ENCODE results near the gene IMMP2L. TPM values are rescaled to one million over a fixed set of nuclear protein-coding genes. Genes with fewer than 3 reads are reported as not detected.
"Not testable (repeated sequence)": the region's sequence is repeated elsewhere in the genome, so short reads cannot be mapped to it uniquely, and the experiment has no call there.

The IMMP2L gene
- total RNA-seq (2014; rRNA removed; shearing (Covaris generic)), result 22.9 and 28.7 TPM in 2 replicates

GRCh38 chr7:111561904-111562732, at the start of gene IMMP2L:
TSS of gene IMMP2L (minus strand) at chr7:111562492.
- peak; percentile 89 for DNase-seq (ENCODE audit: low spot score)
- in situ Hi-C loops (cut with HindIII; ENCODE audit: low sequenced_read_pairs), result no loop called here

DNA sequence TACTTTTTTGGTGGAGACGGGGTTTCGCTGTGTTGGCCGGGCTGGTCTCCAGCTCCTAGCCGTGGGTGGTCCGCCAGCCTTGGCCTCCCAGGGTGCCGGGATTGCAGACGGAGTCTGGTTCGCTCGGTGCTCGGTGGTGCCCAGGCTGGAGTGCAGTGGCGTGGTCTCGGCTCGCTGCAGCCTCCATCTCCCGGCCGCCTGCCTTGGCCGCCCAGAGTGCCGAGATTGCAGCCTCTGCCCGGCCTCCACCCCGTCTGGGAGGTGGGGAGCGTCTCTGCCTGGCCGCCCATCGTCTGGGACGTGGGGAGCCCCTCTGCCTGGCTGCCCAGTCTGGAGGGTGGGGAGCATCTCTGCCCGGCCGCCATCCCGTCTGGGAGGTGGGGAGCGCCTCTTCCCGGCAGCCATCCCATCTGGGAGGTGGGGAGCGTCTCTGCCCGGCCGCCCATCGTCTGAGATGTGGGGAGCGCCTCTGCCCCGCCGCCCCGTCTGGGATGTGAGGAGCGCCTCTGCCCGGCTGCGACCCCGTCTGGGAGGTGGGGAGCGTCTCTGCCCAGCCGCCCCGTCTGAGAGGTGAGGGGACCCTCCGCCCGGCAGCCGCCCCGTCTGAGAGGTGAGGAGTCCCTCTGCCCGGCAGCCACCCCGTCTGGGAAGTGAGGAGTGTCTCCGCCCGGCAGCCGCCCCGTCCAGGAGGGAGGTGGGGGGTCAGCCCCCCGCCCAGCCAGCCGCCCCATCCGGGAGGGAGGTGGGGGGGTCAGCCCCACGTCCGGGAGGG, 47.4 kb upstream of the IMMP2L start:
- DNase-seq (ENCODE audit: low spot score); in situ Hi-C loops (cut with HindIII; ENCODE audit: low sequenced_read_pairs): not testable (repeated sequence)

GRCh38 chr7:111607621-111608020, 45.3 kb upstream of the IMMP2L start:
- in situ Hi-C loops (cut with HindIII; ENCODE audit: low sequenced_read_pairs), result no loop called here
- DNase-seq (ENCODE audit: low spot score), result no peak

GRCh38 chr7:111605246-111605645, 43.0 kb upstream of the IMMP2L start:
- no peak for DNase-seq (ENCODE audit: low spot score)
- in situ Hi-C loops (cut with HindIII; ENCODE audit: low sequenced_read_pairs), result no loop called here

- no peak for DNase-seq (ENCODE audit: low spot score)
- in situ Hi-C loops (cut with HindIII; ENCODE audit: low sequenced_read_pairs), result no loop called here
Observed at GRCh38 chr7:111600091-111600490, 37.8 kb upstream of the IMMP2L start.

GRCh38 chr7:111595780-111596179, 33.5 kb upstream of the IMMP2L start:
- in situ Hi-C loops (cut with HindIII; ENCODE audit: low sequenced_read_pairs), result no loop called here
- DNase-seq (ENCODE audit: low spot score), result no peak

DNA sequence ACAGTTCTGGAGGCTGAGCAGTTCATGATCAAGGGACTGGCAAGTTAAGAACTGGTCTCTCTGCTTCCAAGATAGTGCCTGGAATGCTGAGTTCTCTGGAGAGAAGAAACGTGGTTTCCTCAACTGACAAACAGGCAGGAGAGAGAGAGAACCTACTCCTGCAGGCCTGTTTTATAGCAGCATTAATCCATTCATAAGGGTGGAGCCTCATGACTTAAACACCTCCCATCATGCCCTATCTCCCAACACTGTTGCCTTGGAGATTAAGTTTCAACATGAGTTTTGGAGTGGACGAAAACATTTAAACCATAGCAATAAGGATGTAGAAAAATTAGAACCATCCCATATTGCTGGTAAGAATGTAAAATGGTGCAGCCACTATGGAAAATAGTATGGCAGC, 32.3 kb upstream of the IMMP2L start:
- in situ Hi-C loops (cut with HindIII; ENCODE audit: low sequenced_read_pairs), result no loop called here

GRCh38 chr7:111593343-111593742, 31.1 kb upstream of the IMMP2L start:
- DNase-seq (ENCODE audit: low spot score), result no peak
- in situ Hi-C loops (cut with HindIII; ENCODE audit: low sequenced_read_pairs), result no loop called here

More for the DNA sequence above, 32.3 kb upstream of the IMMP2L start:
- no peak for DNase-seq (ENCODE audit: low spot score)

- DNase-seq (ENCODE audit: low spot score), result no peak
- in situ Hi-C loops (cut with HindIII; ENCODE audit: low sequenced_read_pairs), result no loop called here
Observed at GRCh38 chr7:111588065-111588433, 25.8 kb upstream of the IMMP2L start.

- no peak for DNase-seq (ENCODE audit: low spot score)
- in situ Hi-C loops (cut with HindIII; ENCODE audit: low sequenced_read_pairs), result no loop called here
Observed at GRCh38 chr7:111587410-111588064, 25.2 kb upstream of the IMMP2L start.

DNA sequence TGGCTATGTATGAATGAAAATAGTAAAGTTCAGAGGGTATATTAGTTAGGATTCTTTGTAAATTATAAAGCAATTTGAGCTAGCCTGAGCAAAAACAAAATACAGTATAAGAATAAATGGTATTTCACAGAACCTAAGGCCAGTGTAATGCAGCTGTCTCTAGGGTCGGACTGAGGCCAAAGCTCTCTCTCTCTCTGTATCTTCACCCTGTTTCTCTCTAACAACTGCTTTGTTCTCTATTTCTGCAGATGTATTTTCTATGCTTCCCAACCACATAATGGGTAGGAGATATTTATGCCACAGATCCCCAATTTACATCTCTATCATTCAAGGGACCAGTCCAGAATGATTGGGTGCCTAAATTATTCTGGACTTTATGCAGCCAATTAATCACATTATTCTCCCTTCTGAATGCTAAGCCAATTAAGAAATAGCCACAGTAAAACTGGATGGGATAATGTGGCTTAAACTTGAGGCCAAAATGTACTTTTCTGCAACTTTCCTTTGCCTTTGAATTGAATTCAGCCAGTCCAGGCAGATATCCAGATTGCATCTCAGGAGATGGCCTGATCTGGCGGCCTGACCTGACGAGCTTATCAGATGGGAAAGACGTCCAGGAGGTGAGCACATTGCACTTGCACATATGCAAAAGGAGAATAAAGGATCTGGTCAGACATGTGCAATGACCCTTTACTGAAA, 24.6 kb upstream of the IMMP2L start:
- DNase-seq (ENCODE audit: low spot score), result no peak
- in situ Hi-C loops (cut with HindIII; ENCODE audit: low sequenced_read_pairs), result no loop called here

DNA sequence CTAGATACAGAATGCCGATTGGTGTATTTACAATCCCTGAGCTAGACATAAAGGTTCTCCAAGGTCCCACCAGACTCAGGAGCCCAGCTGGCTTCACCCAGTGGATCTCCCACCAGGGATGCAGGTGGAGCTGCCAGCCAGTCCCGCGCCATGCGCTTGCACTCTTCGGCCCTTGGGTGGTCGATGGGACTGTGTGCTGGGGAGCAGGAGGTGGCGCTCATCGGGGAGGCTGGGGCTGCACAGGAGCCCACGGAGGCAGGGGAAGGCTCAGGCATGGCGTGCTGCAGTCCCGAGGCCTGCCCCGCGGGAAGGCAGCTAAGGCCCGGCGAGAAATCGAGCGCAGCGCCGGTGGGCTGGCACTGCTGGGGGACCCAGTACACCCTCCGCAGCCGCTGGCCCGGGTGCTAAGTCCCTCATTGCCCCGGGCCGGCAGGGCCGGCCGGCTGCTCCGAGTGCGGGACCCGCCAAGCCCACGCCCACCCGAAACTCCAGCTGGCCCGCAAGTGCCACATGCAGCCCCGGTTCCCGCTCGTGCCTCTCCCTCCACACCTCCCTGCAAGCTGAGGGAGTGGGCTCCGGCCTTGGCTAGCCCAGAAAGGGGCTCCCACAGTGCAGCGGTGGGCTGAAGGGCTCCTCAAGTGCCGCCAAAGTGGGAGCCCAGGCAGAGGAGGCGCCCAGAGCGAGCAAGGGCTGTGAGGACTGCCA, 19.6 kb upstream of the IMMP2L start:
- in situ Hi-C loops (cut with HindIII; ENCODE audit: low sequenced_read_pairs); DNase-seq (ENCODE audit: low spot score): not testable (repeated sequence)

DNA sequence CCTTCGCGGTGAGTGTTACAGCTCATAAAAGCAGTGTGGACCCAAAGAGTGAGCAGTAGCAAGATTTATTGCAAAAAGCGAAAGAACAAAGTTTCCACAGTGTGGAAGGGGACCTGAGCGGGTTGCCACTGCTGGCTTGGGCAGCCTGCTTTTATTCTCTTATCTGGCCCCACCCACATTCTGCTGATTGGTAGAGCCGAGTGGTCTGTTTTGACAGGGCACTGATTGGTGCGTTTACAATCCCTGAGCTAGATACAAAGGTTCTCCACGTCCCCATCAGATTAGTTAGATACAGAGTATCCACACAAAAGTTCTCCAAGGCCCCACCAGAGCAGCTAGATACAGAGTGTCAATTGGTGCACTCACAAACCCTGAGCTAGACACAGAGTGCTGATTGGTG, 18.9 kb upstream of the IMMP2L start:
- DNase-seq (ENCODE audit: low spot score); in situ Hi-C loops (cut with HindIII; ENCODE audit: low sequenced_read_pairs): not testable (repeated sequence)

DNA sequence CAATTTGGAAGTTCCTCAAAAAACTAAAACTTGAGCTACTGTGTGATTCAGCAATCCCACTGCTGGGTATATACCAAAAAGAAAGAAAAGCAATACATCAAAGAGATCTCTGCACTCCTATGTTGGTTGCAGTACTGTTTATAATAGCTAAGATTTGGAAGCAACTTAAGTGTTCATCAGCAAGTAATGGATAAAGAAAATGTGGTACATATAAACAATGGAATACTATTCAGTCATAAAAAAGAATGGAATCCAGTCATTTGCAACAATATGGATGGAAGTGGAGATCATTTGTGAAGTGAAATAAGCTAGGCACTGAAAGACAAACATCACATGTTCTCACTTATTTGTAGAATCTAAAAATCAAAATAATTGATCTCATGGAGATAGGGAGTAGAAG, 16.5 kb upstream of the IMMP2L start:
- DNase-seq (ENCODE audit: low spot score), result no peak
- in situ Hi-C loops (cut with HindIII; ENCODE audit: low sequenced_read_pairs), result no loop called here

DNA sequence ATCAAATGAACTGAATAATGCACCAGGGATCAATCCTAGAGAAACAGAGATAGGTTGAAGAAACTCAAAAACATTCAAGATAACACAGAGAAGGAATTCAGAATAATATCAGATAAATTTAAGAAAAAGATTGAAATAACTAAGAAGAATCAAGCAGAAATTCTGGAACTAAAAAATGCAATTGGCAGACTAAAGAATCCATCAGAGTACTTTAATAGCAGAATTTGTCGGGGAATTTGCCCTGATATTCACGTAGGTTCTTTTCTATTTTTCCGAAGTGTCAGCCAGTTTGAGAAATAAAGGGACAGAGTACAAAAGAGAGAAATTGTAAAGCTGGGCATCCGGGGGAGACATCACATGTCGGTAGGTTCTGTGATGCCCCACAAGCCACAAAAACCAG, 9.4 kb upstream of the IMMP2L start:
- no peak for DNase-seq (ENCODE audit: low spot score)
- in situ Hi-C loops (cut with HindIII; ENCODE audit: low sequenced_read_pairs), result no loop called here

GRCh38 chr7:111568870-111569462, 6.7 kb upstream of the IMMP2L start:
- DNase-seq (ENCODE audit: low spot score), result no peak
- in situ Hi-C loops (cut with HindIII; ENCODE audit: low sequenced_read_pairs), result no loop called here

DNA sequence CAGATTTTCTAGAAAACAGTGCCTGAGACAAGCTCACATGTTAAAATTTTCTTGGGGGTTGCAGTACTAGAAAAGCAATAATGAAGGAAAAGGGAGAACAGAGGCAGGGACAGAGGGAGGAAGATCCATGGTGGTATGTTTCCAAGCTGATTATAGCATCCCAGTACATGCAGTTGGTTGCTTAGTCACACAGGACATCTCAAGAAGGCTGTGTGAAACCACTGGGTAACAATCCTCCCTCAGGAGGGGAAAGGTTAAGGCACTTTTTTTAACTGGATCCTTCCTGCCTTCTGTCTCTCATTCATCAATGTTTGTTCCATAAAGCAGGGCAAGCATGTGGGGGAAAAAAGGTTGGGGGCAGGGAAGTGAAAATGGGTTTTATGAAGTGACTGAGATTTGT, 6.1 kb upstream of the IMMP2L start:
- in situ Hi-C loops (cut with HindIII; ENCODE audit: low sequenced_read_pairs), result no loop called here
- no peak for DNase-seq (ENCODE audit: low spot score)

DNA sequence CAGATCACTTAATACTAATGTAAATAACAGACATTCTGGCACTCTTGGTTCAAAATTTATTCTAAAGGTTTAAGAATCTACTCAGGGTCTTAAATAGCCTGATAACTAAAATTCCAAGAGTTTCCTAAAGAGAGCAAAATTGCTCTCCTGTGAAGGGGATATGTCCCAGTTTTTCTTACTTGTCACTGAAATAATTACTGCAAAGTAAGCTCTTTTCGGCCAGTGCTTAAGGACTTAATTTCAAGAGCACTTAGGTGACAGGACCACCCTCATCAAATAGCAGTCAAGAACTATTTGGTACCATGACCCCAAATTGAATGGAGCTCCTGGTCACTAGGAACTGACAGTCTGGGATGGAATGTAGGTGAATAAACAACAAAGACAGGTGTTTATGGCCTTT, 1.8 kb upstream of the IMMP2L start:
- no peak for DNase-seq (ENCODE audit: low spot score)
- in situ Hi-C loops (cut with HindIII; ENCODE audit: low sequenced_read_pairs), result no loop called here

DNA sequence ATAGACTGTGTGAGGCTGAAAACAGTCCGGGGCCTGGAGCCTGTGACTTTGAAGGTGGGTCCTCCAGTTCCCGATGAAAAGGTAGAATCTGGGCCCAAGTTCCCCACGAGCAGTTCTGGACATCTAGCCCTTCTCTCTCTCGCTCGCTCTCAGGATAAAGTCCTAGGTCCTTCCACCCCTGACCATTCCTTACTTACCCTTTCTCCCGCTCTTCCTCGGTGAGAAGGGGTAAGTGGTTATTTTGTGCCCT, 713 bp downstream of the IMMP2L start:
- DNase-seq (ENCODE audit: low spot score), result peak; percentile 68
- in situ Hi-C loops (cut with HindIII; ENCODE audit: low sequenced_read_pairs), result no loop called here
